NCI-H2227 treated with DMSO at 0.1 percent for 48 hours (cell line): Measurements from ENCODE around the gene SPATA33.

Source experiments
- DNase-seq: peaks from one replicate; lab custom pipeline; 2025; lab: John Stamatoyannopoulos, UW

Gene SPATA33

GRCh38 chr16:89709716-89710432, 52.2 kb downstream of the SPATA33 start:
- DNase-seq = no peak

- no peak for DNase-seq
These were observed 53.3 kb downstream of the SPATA33 start for GRCh38 chr16:89710709-89711564.

- DNase-seq = no peak
These were observed 54.1 kb downstream of the SPATA33 start for GRCh38 chr16:89711601-89712273.

- DNase-seq = no peak
These were observed 54.7 kb downstream of the SPATA33 start for GRCh38 chr16:89712274-89712781.

- no peak for DNase-seq
These were observed 58.9 kb downstream of the SPATA33 start for GRCh38 chr16:89716493-89716892.

GRCh38 chr16:89716916-89717687, 59.5 kb downstream of the SPATA33 start:
- DNase-seq = no peak

- DNase-seq = no peak
These were observed 60.3 kb downstream of the SPATA33 start for GRCh38 chr16:89717688-89718505.
